ENCODE data around the gene NPPB.
"Not testable (repeated sequence)": the region's sequence is repeated elsewhere in the genome, so short reads cannot be mapped to it uniquely, and the experiment has no call there.

Gene NPPB

GRCh38 chr1:11858613-11858967 lies at the start of gene NPPB:
Gene NPPB, minus strand, starts transcription at chr1:11858945. Its CDS starts 112 bp downstream, at chr1:11858833.
- DNase-seq (ENCODE audit: low read depth) = no peak

- DNase-seq (ENCODE audit: low read depth) = peak; percentile 99
These were observed 49.4 kb upstream of the NPPB start for GRCh38 chr1:11908095-11908675.

DNA sequence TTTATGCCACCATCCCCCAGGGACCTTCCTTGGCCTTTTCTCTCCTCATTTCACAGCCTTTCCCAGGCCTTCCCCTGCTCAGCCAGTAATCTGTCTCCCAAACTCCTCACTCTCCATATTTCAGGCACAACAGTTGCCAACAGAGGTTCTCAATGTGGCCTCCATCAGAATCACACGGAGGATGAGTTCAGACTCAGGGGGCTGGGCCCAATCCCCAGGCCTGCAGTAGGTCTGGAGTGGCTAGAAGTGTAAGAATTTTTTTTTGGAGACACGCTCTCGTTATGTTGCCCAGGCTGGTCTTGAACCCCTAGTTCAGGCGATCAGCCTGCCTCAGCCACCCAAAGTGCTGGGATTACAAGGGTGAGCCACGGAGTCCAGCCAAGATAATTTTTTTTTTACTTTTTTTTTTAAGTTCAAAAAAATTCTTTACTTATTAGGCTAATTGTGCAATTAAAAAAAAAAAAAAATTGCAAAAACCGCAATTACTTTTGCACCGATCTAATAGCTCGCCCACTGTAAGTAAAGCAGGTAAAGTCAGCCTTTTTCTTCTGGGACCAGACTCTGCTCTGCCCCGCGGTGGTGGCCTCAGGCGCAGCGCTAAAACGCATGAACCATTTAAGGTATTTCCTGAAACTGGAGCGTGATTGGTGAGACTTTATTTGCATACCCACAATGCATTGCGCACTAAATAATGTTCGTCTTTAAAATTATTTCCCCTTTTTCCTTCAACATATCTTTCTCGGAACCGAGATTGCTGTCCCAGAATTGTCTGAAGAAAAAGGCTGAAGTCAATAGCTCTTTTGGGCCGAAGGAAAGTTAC lies 48.7 kb upstream of the NPPB start:
- DNase-seq (ENCODE audit: low read depth) = peak; percentile 95

DNA sequence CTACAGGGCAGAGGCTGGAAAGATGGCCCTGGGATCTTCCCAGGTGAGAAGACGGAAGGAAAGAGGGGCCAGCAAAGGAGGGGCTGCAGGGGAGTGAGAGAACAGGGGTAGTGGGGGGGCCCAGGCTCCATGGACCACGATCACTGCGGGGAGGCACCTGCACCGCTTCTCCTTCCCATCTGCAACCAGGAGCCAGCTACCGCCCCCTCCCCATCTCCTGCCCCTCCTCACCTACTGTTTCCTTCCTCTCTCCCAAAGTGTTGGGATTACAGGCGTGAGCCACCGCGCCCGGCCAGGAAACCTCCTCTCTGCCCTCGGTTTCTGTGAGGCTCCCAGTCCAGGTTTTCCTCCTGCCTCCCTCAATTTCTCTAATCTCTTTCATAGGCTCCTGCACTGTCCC lies 48.1 kb upstream of the NPPB start:
- DNase-seq (ENCODE audit: low read depth) = no peak

GRCh38 chr1:11904978-11905377 lies 46.2 kb upstream of the NPPB start:
- no peak for DNase-seq (ENCODE audit: low read depth)

DNA sequence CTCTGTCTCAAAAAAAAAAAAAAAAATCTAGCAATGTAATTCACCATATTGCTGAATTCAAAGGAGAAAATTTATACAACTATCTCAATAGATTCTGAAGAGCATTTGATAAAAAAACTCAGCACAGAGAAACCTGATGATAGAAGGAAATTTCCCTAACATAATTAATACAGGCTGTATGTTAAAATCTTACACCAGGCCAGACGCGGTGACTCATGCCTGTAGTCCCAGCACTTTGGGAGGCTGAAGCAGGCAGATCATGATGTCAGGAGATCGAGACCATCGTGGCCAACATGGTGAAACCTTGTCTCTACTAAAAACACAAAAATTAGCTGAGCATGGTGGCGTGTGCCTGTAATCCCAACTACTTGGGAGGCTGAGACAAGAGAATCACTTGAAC lies 45.4 kb upstream of the NPPB start:
- DNase-seq (ENCODE audit: low read depth) = not testable (repeated sequence)

- DNase-seq (ENCODE audit: low read depth) = no peak
These were observed 44.5 kb upstream of the NPPB start for GRCh38 chr1:11903210-11903609.

DNA sequence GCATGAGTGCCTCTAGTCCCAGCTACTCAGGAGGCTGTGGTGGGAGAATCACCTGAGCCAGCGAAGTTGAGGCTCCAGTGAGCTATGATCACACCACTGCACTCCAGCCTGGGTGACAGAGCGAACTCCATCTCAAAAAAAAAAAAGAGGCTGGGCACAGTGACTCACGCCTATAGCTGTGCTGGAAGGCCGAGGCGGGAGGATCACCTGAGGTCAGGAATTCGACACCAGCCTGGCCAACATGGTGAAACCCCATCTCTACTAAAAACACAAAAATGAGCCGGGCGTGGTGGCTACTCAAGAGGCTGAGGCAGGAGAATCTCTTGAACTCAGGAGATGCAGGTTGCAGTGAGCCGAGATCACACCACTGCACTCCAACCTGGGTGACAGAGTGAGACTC lies 42.7 kb upstream of the NPPB start:
- DNase-seq (ENCODE audit: low read depth) = peak; percentile 30

GRCh38 chr1:11898831-11899467 lies 40.2 kb upstream of the NPPB start:
- DNase-seq (ENCODE audit: low read depth) = no peak

DNA sequence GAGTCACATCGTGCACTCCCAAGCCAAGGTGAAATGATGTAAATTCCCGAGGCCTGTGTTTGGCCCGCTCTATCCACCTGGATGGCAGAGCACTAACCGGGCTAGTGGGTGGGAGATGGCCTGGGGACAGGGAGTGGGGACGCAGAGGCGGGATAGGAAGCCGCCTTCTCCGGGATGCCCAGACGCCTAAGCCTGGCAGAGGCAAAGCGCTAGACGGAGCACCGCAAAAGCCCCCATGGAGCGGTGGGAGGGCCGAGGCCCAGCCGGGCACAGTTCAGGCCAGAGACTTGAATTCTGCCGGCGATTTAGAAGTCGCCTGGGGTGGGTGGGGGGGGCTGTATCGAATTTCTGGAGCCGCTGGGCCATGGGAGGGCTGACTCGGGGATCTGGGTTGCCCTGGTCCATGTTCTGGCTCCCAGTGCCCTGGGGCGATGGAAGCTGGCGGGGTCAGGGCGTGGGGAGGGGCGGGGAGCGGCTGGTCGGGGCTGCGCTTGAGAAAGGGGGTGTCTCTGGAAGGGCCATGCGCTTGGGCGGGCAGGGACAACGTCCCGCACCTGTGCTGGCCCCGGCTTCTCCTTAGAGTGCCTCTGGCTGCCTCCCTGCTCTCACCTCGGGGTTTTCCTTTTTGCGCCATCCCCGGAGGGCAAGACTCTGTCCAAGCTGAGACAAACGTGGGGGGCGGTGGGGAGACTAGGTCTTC lies 39.5 kb upstream of the NPPB start:
- no peak for DNase-seq (ENCODE audit: low read depth)

DNA sequence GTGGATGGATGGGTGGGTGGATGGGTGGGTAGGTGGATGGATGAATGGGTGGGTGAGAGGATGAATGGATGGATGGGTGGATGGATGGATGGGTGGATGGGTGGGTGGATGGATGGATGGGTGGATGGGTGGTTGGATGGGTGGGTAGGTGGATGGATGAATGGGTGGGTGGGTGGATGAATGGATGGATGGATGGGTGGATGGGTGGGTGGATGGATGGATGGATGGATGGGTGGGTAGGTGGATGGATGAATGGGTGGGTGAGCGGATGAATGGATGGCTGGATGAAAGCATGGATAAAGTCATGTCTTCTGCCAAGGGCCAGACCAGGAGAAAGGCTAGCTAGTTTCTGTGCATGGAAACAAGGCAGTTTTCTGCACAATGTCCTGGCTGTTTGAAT lies 35.8 kb upstream of the NPPB start:
- DNase-seq (ENCODE audit: low read depth) = not testable (repeated sequence)

- peak; percentile 53 for DNase-seq (ENCODE audit: low read depth)
These were observed 35.1 kb upstream of the NPPB start for GRCh38 chr1:11893907-11894251.

DNA sequence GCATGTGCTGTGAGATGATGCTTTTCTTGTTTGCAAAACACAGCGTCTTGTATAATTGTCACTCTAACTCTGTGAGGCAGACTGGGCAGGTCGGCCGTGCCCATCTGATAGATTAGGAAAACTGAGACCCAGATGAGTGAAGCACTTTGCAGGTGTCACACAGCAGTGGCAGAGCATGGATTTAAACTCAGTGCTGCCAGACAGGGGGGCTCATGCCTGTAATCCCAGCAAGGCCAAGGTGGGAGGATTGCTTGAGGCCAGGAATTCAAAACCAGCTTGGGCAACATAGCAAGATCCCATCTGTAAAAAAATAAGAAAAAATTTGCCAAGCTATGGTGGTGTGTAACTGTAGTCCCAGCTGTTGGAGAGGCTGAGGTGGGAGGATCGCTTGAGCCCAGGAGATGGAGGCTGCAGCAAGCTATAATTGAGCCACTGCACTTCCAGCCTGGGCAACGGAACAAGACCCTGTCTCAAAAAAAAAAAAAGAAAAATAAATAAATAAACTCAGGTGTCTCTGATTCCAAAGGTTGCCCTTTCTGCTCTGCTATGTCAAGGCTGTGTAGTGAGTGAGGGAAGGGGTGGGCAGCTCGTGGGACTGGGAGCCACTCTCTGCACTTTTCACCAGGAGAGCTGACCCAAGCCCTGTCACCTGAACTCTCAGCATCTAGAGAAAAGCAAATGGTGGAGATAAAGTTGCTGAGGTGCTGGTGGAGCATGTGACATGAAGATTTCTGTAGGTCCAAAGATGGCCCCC lies 32.9 kb upstream of the NPPB start:
- no peak for DNase-seq (ENCODE audit: low read depth)

DNA sequence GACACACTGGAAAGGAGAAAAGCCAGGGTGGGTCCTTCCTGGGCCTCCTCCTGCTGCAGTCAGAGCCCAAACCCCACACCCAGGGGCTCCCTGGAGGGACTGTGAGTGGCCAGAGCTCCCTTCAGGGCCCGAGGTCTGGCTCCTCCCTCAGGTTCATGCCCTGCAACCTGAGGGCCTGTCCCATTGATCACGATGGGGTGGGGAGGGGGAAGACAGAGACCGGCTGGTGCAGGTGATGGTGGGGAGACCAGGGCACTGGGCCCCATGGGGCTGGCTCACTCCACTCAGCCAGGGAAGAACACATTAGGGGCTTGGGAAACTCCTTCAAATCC lies 30.1 kb upstream of the NPPB start:
- no peak for DNase-seq (ENCODE audit: low read depth)

DNA sequence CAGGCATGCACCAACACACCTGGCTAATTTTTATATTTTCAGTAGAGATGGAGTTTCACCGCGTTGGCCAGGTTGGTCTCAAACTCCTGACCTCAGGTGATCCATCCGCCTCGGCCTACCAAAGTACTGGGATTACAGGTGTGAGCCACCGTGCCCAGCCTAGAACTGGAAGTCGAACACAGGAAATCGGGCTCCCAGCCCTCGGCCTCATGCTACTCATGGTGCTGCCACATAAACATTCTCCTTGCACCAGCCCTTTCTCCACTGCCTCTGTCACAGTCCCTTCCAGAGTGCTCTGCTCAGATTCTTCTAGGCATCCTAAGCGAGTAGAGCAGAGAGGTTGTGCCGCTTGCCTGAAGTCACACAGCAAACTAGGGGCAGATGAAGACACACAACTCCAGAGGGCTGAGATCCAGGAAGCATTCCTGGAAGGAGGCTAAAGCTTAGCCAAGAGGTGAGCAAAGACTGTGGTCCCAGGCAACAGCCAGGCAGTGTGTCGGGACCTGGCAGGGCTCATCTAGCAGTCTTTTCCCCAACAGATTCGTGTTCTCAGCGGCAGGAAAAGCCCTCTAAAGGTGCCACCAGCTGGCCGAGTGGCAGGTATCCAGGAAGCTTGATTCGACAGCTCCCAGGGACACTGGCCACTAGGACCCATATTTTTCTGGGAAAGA lies 29.6 kb upstream of the NPPB start:
- DNase-seq (ENCODE audit: low read depth) = no peak

GRCh38 chr1:11887666-11888007 lies 28.9 kb upstream of the NPPB start:
- no peak for DNase-seq (ENCODE audit: low read depth)

DNA sequence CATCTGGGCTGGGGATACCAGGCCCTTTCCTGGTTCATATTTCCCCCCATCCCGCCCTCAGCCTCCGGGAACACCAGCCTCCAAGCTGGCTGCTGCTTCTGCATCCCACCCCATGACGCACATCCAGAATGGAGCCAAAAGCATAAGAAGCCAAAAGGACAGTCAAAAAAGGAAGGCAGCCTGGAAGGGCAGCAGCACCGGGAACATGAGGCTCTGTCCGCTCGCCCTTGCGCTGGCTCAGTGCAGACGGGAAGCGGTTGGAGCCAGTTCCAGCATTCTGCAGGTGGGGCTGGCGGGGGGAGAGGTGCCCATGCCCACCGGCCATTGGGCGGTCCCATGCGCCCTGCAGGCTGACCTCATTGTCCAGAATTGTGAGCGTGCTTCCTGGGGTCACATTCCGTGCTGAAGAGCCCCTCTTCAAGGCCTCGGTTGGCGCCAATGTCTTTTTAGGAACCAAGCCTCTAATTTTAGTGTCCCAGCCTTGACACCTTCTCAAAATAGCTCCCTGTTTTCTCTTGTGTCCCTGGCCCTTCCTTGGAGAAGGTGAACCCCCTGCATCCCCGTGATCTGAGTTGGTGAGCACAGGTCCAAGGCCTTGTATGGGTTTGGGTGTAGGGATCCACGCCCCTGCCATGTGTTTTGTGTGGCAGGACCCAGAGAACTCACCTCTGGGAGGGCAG lies 28.4 kb upstream of the NPPB start:
- DNase-seq (ENCODE audit: low read depth) = no peak

DNA sequence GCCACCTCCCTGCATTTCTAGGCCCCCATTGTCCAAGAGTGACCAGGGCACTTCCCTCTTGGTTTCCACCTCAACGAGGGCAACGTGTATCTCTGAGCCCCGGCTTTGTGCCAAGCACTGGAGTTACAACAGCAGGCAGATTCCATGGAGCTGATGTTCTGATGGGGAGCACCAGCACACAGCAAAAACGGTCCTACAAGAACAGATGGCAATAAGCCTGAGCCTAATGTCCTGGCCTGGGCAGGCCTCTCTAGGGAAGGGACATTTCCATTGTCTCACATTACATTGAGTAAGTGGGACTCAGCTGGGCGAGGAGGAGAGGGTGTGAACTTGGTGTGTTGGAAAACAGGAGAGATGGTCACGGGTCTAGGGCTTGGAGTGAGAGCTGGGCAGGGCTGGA lies 27.2 kb upstream of the NPPB start:
- DNase-seq (ENCODE audit: low read depth) = no peak

DNA sequence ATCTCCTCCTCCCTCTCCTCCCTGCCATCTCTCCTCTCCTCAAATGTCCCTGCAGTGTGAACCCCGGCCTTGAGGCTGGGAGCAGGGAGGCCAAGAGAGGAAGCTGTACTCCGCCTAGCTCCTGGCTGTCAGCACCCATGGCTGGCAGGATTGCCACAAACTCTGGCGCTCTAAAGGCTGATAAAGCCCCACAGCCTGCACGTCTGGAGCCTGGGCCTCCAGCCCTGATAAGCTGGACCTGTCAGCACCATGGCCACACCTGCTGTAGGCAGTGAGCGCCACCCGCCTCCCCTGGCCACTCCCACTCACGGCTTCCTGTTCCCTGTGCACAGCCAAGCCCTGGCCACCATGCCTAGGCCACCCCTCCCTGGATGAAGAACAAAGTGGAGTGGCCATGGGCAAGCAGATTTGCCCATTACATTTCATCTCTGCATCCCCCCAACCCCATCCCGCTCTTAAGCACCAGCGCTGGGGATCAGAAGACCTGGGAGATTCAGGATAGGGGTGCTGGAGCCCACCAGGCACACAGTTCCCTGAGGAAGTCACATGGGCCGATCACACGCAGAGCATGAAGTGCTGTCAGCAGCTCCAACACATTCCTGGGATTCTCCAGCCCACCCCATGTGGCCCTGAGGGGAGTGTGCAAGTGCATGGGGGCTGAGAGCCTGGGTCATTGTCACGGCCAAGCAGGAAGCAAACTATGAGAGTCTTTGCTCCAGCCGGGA lies 24.2 kb upstream of the NPPB start:
- no peak for DNase-seq (ENCODE audit: low read depth)

DNA sequence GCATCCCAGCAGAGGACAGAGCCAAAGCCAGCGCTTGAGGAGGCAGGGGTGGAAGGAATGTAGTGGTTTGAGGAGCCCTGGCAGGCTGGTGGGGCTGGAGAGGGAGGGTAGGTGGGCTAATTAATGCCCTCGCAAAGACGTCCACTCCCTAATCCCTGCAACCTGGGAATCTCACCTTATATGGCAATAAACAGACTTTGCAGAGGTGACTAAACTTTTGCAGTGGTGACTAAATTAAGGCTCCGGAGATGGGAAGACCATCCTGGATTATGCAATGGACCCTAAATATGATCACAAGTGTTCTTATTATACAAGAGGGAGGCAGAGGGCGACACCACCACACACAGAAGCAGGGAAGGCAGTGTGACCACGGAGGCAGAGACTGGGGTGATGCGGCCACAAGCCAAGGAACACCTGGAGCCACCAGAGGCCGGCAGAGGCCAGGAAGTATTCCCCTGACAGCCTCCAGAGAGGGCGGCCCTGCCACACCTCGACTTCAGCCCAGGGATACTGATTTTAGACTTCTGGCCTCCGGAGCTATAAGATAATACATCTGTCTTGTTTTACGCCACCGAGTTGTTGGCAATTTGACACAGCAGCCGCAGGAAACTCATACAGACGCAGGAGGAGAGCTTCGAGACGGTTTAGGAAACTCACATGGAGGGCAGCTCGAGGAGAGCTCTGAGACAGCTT lies 23.1 kb upstream of the NPPB start:
- DNase-seq (ENCODE audit: low read depth) = no peak
